B cell (primary cell): ENCODE results near the gene AKR7A2. TPM values are rescaled to one million over a fixed set of nuclear protein-coding genes. Genes with fewer than 3 reads are reported as not detected.
A peak's percentile ranks its signal among the peaks of the same experiment; 100 is the strongest.

Experiments
- ATAC-seq: fragments of 200-7000 bp; cut with Tn5 transposase; one replicate; pipeline ENCODE4 v1.10.0; 2021; ENCODE audit warnings: low read depth, mild to moderate bottlenecking, moderate number of reproducible peaks, moderate library complexity
- CTCF ChIA-PET: fragments of 350-600 bp; sonication (Branson Sonifier 250); formaldehyde crosslinking; loops from one replicate; lab custom pipeline; 2021; ENCODE audit warnings: antibody characterized with exemption, inconsistent platforms; lab: Charles Lee
- POLR2A ChIA-PET: fragments of 350-600 bp; sonication (Branson Sonifier 250); formaldehyde crosslinking; loops from one replicate; lab custom pipeline; 2021; ENCODE audit warnings: antibody characterized with exemption; lab: Charles Lee
- DNase-seq: peaks from one replicate; pipeline ENCODE4 v3.0.0; 2013
- H2AFZ ChIP-seq: 2 replicates; pipeline ENCODE4 v1.6.1; 2012; ENCODE audit warnings: mild to moderate bottlenecking, low read depth, low read length; ENCODE audit not compliant: insufficient read depth, poor library complexity, severe bottlenecking
- H3K27ac ChIP-seq, 2 donors: 1 replicate in 1 of 2; 2 replicates in 1 of 2; pipeline ENCODE4 v1.5.1; 2012 to 2013; ENCODE audit warnings: low read length in 2 of 2, mild to moderate bottlenecking in 2 of 2, moderate library complexity in 1 of 2
- H3K27me3 ChIP-seq, 4 experiments: fragments of 200-600 bp in 1 of 4; sonication (generic) in 1 of 4; replicated peaks in 1 of 4; 1 replicate in 2 of 4; 2 replicates in 2 of 4; pipeline versions ENCODE4 v1.6.1 to v1.7.0; 2013 to 2016; ENCODE audit warnings: low read length in 3 of 4, mild to moderate bottlenecking in 2 of 4, mixed read lengths in 1 of 4, moderate library complexity in 1 of 4; ENCODE audit not compliant: insufficient read depth in 4 of 4, control insufficient read depth in 3 of 4; ENCODE audit errors: control extremely low read depth in 1 of 4
- H3K36me3 ChIP-seq, 2 experiments: replicated peaks in 1 of 2; 1 replicate in 1 of 2; 2 replicates in 1 of 2; pipeline versions ENCODE4 v1.6.1 to v1.7.1; 2013; ENCODE audit warnings: low read length in 1 of 2; ENCODE audit not compliant: insufficient read depth in 2 of 2, control insufficient read depth in 1 of 2; ENCODE audit errors: control extremely low read depth in 1 of 2, extremely low read depth in 1 of 2
- H3K4me1 ChIP-seq, 2 donors: fragments of 200-600 bp in 1 of 2; sonication (generic) in 1 of 2; 1 replicate in 1 of 2; 2 replicates in 1 of 2; pipeline versions ENCODE4 v1.5.1 to v1.6.1; 2013 to 2017; ENCODE audit warnings: low read length in 2 of 2; ENCODE audit not compliant: control insufficient read depth in 2 of 2, insufficient read depth in 2 of 2
- H3K4me2 ChIP-seq: replicated peaks from 2 replicates; pipeline ENCODE3; 2012; ENCODE audit warnings: mild to moderate bottlenecking, low read depth, low read length; ENCODE audit not compliant: poor library complexity, severe bottlenecking
- H3K4me3 ChIP-seq, 5 experiments: fragments of 200-600 bp in 1 of 5; sonication (generic) in 1 of 5; 1 replicate in 3 of 5; 2 replicates in 2 of 5; pipeline versions ENCODE4 v1.5.1 to v1.7.0; 2011 to 2016; ENCODE audit warnings: low read length in 4 of 5, mild to moderate bottlenecking in 4 of 5, low read depth in 2 of 5, control low read depth in 1 of 5, moderate library complexity in 1 of 5; ENCODE audit not compliant: insufficient read depth in 1 of 5; ENCODE audit errors: control extremely low read depth in 1 of 5, extremely low read depth in 1 of 5
- H3K79me2 ChIP-seq: fragments of 200-600 bp; sonication (generic); one replicate; pipeline ENCODE4 v1.6.0; 2016; ENCODE audit warnings: low read length; ENCODE audit not compliant: control insufficient read depth, insufficient read depth
- H3K9ac ChIP-seq: fragments of 200-600 bp; sonication (generic); 2 replicates; pipeline ENCODE4 v1.6.1; 2017; ENCODE audit warnings: mild to moderate bottlenecking, low read length, moderate library complexity
- H3K9me3 ChIP-seq, 3 donors: one replicate each; pipeline versions ENCODE4 v1.6.1 to v1.7.1; 2013; ENCODE audit warnings: low read length in 2 of 3; ENCODE audit not compliant: control insufficient read depth in 2 of 3, insufficient read depth in 1 of 3; ENCODE audit errors: control extremely low read depth in 1 of 3
- H4K20me1 ChIP-seq: 2 replicates; pipeline ENCODE4 v1.6.0; 2012; ENCODE audit warnings: mild to moderate bottlenecking, low read length; ENCODE audit not compliant: insufficient read depth, control insufficient read depth, poor library complexity, severe bottlenecking
- H3K27ac Mint-ChIP-seq: one replicate; pipeline ENCODE4 v1.8.0; 2021; ENCODE audit warnings: mixed read lengths
- H3K27me3 Mint-ChIP-seq: one replicate; pipeline ENCODE4 v1.8.0; 2021; ENCODE audit warnings: mixed read lengths
- H3K4me1 Mint-ChIP-seq: one replicate; pipeline ENCODE4 v1.8.0; 2021; ENCODE audit warnings: mixed read lengths
- H3K4me3 Mint-ChIP-seq: one replicate; pipeline ENCODE4 v1.8.0; 2021; ENCODE audit warnings: mixed read lengths
- H3K9me3 Mint-ChIP-seq: one replicate; pipeline ENCODE4 v1.8.0; 2022; ENCODE audit warnings: mixed read lengths; ENCODE audit not compliant: insufficient read depth
- CTCF ChIP-seq: fragments of 200-600 bp; IDR thresholded peaks from one replicate; pipeline ENCODE4 v1.8.0; 2022; ENCODE audit warnings: antibody characterized with exemption, mild to moderate bottlenecking
- EZH2 ChIP-seq: IDR thresholded peaks from 2 replicates; pipeline ENCODE4 v1.6.1; 2012; ENCODE audit warnings: borderline replicate concordance, low read depth, mild to moderate bottlenecking, moderate library complexity, low read length; ENCODE audit not compliant: insufficient read depth, poor library complexity, severe bottlenecking
- WGBS: methylation state at CpG from one replicate; pipeline ENCODE4 v1.1.5; 2013; ENCODE audit warnings: missing lambda C conversion rate; ENCODE audit not compliant: insufficient coverage; 5-methylcytosine and 5-hydroxymethylcytosine counted together
- intact Hi-C: fragments of 100-400 bp; cut with micrococcal nuclease; formaldehyde crosslinking; loops from one replicate; pipeline ENCODE4 v1.10.0; 2022
- polyA plus RNA-seq: library from polyadenylated mRNA; depleted of rRNA; stranded (reverse); fragments of >200 nt; gene quantifications from 2 replicates; pipeline ENCODE4 v1.2.3, GENCODE V29; 2012
- total RNA-seq, 2 donors: library from RNA; stranded (reverse); fragments of 120-200 nt in 1 of 2; gene quantifications; 1 replicate in 1 of 2; 2 replicates in 1 of 2; pipeline versions ENCODE4 v1.2.3 to v1.2.4, GENCODE V29; 2013 to 2022

AKR7A2 gene
- total and polyA plus RNA-seq, 2 donors (not counting 1 experiment from before 2014, with no cell fraction given): 23.7 to 32.1 TPM

DNA sequence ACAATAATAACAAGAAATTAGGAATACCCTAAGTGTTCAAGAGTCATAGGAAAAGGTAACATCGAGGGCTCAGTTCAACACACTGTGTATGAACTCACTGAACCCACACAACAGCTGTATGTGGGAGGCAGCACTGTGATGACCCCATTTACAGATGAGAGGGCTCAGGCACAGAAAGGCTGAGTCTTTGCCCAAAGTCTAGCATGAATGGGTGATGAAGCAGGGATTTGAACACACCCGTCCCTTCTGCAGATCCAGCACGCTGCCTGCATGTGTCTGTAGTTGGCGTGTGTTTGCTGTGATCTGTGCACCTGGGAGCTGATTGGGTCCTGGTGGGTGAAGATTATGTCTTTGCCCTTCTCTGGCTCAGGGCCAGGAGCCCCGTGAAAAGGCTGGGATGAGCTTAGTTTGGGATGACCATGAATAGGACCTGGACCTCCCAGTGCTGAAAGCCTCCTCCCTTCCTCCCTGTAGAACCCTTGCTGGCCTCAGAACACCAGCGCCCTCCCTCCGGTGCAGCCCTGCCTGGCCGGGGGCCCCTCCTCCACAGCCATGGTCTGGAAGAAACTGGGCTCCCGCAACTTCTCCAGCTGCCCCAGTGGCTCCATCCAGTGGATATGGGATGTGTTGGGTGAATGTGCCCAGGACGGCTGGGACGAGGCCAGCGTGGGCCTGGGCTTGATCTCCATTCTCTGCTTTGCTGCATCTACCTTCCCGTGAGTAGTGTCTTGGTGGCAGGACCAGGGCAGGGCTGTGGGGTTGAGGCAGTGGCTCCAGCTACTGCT, 5.4 kb upstream of the AKR7A2 start:
- H3K27ac Mint-ChIP-seq: peak overlapping the region; percentile 65
- peak; percentile 12 for DNase-seq

More for the DNA sequence above, 5.4 kb upstream of the AKR7A2 start:
- H3K36me3 ChIP-seq: peaks cover 1 to 19% of the 10 kb centered on the region in 2 experiments
- peaks cover 53 to 55% of the 10 kb centered on the region in 2 donors for H3K4me1 ChIP-seq
- ATAC-seq: no peak
- peaks cover 27% of the 10 kb centered on the region for H4K20me1 ChIP-seq
- H3K9me3 Mint-ChIP-seq: no peaks in the 10 kb centered on the region
- H3K4me3 ChIP-seq: no peak overlapping the region
- peaks cover 55% of the 10 kb centered on the region for H3K4me1 Mint-ChIP-seq
- TF ChIP-seq EZH2 (no peak), CTCF (no peak)
- peak overlapping the region; percentile 71 for H3K4me2 ChIP-seq
- no peaks in the 10 kb centered on the region for H3K9me3 ChIP-seq
- no peak overlapping the region for H2AFZ ChIP-seq
- H3K27me3 Mint-ChIP-seq: no peaks in the 10 kb centered on the region
- 92% methylated on average over 10 of the region's 13 CpGs for WGBS
- ChIA-PET POLR2A (interaction anchor here (0.7 kb wide), 1 partner anchor 66 kb away, joined by 3 read pairs; the partner anchor contains the start of genes EMC1 and MRTO4), CTCF (no interaction called here)
- intact Hi-C loops: no loop called here
- no peaks in the 10 kb centered on the region for H3K27me3 ChIP-seq
- no peak overlapping the region for H3K9ac ChIP-seq
- no peak overlapping the region for H3K27ac ChIP-seq
- H3K4me3 Mint-ChIP-seq: no peak overlapping the region
- peaks cover 28% of the 10 kb centered on the region for H3K79me2 ChIP-seq
